Measurements from ENCODE around the gene BTBD8. TPM values are rescaled to one million over a fixed set of nuclear protein-coding genes. Genes with fewer than 3 reads are reported as not detected.

BTBD8 gene
- total and polyA plus RNA-seq, 2 of the 4 experiments (the other 2 are of a cell fraction), result 0.94 to 2.0 TPM

- Histone ChIP-seq H3K56ac (ENCODE audit: extremely low read depth, insufficient read depth, low read length) (no peak overlapping the region), H4K8ac (ENCODE audit: low read depth in 2 of 2, low read length in 2 of 2) (no peak overlapping the region), H2AK5ac (ENCODE audit: low read depth, low read length) (no peak overlapping the region), H3K4ac (ENCODE audit: low read depth, low read length) (no peak overlapping the region), H3K4me2 (ENCODE audit: low read depth, low read length) (no peak overlapping the region), H3K14ac (replicated peaks; ENCODE audit: low read depth, low read length) (no peak overlapping the region), H4K5ac (ENCODE audit: low read depth, low read length) (no peak overlapping the region), H3K27ac (ENCODE audit: insufficient read depth, low read length) (no peak overlapping the region), H2BK5ac (ENCODE audit: low read depth, low read length, poor library complexity, severe bottlenecking) (no peak overlapping the region), H3K9me3 (ENCODE audit: control insufficient read depth, insufficient read depth, low read length) (no peaks in the 10 kb centered on the region), H2BK15ac (ENCODE audit: low read depth, low read length) (no peak overlapping the region), H4K20me1 (ENCODE audit: insufficient read depth, low read length) (no peaks in the 10 kb centered on the region), H2AK9ac (replicated peaks; ENCODE audit: low read depth, low read length, poor library complexity) (no peak overlapping the region), H3K4me3 (ENCODE audit: insufficient read depth, low read depth, low read length) (no peak overlapping the region), H3K27me3 (ENCODE audit: control insufficient read depth, insufficient read depth, low read length) (no peaks in the 10 kb centered on the region), H2AFZ (replicated peaks; ENCODE audit: low read length, poor library complexity) (no peak overlapping the region), H3K36me3 (ENCODE audit: control insufficient read depth, insufficient read depth, low read length) (no peaks in the 10 kb centered on the region), H3K9me1 (ENCODE audit: insufficient read depth, low read length) (no peaks in the 10 kb centered on the region), H2BK20ac (ENCODE audit: low read depth, low read length) (no peak overlapping the region), H3K9ac (ENCODE audit: low read depth, low read length) (no peak overlapping the region), H3K79me1 (ENCODE audit: low read depth in 1 of 2, low read length in 2 of 2) (no peaks in the 10 kb centered on the region), H3K4me1 (ENCODE audit: control insufficient read depth, insufficient read depth, low read length) (peaks cover 3% of the 10 kb centered on the region; the same call in 1 of the 2 replicates), H3K23ac (ENCODE audit: low read depth, low read length) (no peak overlapping the region), H2BK120ac (ENCODE audit: low read depth, low read length) (no peak overlapping the region), H3K18ac (ENCODE audit: low read depth, low read length) (no peak overlapping the region), H4K91ac (ENCODE audit: insufficient read depth, low read depth, low read length) (no peak overlapping the region)
- TF ChIP-seq USF2 (IDR thresholded peaks at IDR 0.05; ENCODE audit: low read depth, low read length) (no peak), FOS (IDR thresholded peaks at IDR 0.05; ENCODE audit: low read depth, low read length) (no peak), CHD1 (IDR thresholded peaks at IDR 0.05; ENCODE audit: low read depth, low read length) (no peak), CTCF (conservative IDR thresholded peaks at IDR 0.05; ENCODE audit: low read depth, low read length) (no peak), MAFK (IDR thresholded peaks at IDR 0.05; ENCODE audit: low read depth, low read length) (no peak), SMC3 (IDR thresholded peaks at IDR 0.05; ENCODE audit: low read depth, low read length) (no peak), NFE2L2 (IDR thresholded peaks at IDR 0.05; ENCODE audit: low read depth, low read length) (no peak), ELK1 (IDR thresholded peaks at IDR 0.05; ENCODE audit: borderline replicate concordance, low read depth, low read length) (no peak), CEBPB (IDR thresholded peaks at IDR 0.05; ENCODE audit: low read depth, low read length) (no peak), MAZ (IDR thresholded peaks at IDR 0.05; ENCODE audit: borderline replicate concordance, low read depth, low read length) (no peak), RCOR1 (IDR thresholded peaks at IDR 0.05; ENCODE audit: insufficient replicate concordance, low read length) (no peak), BHLHE40 (IDR thresholded peaks at IDR 0.05; ENCODE audit: low read depth, low read length) (no peak), RFX5 (IDR thresholded peaks at IDR 0.05; ENCODE audit: low read depth, low read length) (no peak), POLR2A (IDR thresholded peaks at IDR 0.05; ENCODE audit: low read depth, low read length) (no peak), MXI1 (IDR thresholded peaks at IDR 0.05; ENCODE audit: borderline replicate concordance, low read depth, low read length) (no peak), RAD21 (IDR thresholded peaks at IDR 0.05; ENCODE audit: low read length) (no peak)
- in situ Hi-C loops (cut with MboI; ENCODE audit: low sequenced_read_pairs), result no loop called here
- DNase-seq, result peak; percentile 11
- CTCF ChIA-PET, result no interaction called here
- POLR2A ChIA-PET (ENCODE audit: unreplicated experiment), result interaction anchor here (0.6 kb wide), 2 partner anchors 12 to 193 kb away, joined by 3 to 5 read pairs; no protein-coding TSS in a partner anchor
- no peak; the same call in 1 of the 2 replicates for ATAC-seq (ENCODE audit: low read depth)
- intact Hi-C loops (cut with micrococcal nuclease), result no loop called here
- no CpG with 5 or more reads among the region's 1 CpG for WGBS, 2 experiments (ENCODE audit: extremely low coverage in 2 of 2, insufficient read length in 1 of 2)
- dilution Hi-C loops (cut with HindIII; ENCODE audit: low sequenced_read_pairs, unreplicated experiment), result no loop called here
- no TSS peak for BruUV-seq (replicated peaks)
These were observed 39.2 kb upstream of the BTBD8 start for GRCh38 chr1:92040971-92041370.

All from IMR-90 (cell line).